KBM-7 (cell line): ENCODE measurements around the gene NAP1L4.

Experiments used
- DNase-seq: peaks from one replicate; pipeline ENCODE4 v3.0.0-alpha.2; 2015
- in situ Hi-C: fragments of 300-500 bp; cut with MboI; formaldehyde crosslinking; loops from 2 replicates; pipeline ENCODE4 v1.14.3; 2020; ENCODE audit warnings: low sequenced_read_pairs, low pct_unique_long_range_greater_than_20kb, mixed read lengths

Gene NAP1L4

DNA sequence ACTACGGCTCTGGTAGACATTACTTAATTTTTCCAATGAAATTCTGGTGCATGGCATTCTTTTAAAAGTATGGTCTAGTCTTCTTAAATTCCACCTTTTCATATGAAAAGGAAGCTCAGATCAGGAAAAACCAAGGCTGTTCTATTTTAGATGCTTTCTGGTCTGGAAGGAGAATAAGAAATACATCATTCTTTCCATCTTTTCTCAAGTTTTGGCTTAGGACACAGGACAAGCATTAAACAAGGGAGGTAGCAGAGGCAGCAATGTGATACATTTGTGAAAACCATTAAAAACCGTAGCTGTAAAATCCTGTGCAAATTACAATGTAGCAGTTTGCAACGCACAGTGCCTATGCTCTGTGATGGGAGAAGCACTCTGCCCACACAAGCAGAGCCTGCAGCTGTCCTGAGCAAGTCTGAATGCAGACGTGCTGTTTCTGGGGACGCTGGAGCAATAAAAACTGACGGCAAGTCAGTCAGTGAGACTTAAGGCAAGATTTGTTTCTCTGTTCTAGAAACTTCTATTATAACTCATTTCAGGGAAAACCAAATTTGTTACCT is 23.7 kb downstream of the NAP1L4 start:
- in situ Hi-C loops = no loop called here
- DNase-seq = no peak

DNA sequence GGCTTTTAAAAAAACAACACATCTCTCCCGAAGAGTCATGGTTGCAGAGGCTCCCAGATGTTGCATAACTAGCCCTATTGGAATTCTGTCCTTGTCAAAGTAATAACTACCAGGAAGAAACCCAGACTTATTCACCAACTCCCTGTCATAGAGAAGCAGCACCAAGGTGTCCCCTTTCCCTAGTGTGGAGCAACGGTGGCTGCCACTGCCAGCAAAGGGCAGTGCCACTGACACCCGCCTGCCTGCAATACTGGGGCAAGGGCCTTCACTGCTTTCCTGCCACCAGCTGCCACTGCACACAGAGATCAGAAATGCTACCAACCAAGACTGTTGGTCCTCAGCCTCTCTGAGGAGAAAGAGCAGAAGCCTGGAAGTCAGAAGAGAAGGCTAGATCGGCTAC is 27.3 kb downstream of the NAP1L4 start:
- in situ Hi-C loops = no loop called here

GRCh38 chr11:2963761-2964160 is 28.4 kb downstream of the NAP1L4 start:
- in situ Hi-C loops = no loop called here
- DNase-seq = no peak

More for the DNA sequence above, 27.3 kb downstream of the NAP1L4 start:
- DNase-seq = no peak

DNA sequence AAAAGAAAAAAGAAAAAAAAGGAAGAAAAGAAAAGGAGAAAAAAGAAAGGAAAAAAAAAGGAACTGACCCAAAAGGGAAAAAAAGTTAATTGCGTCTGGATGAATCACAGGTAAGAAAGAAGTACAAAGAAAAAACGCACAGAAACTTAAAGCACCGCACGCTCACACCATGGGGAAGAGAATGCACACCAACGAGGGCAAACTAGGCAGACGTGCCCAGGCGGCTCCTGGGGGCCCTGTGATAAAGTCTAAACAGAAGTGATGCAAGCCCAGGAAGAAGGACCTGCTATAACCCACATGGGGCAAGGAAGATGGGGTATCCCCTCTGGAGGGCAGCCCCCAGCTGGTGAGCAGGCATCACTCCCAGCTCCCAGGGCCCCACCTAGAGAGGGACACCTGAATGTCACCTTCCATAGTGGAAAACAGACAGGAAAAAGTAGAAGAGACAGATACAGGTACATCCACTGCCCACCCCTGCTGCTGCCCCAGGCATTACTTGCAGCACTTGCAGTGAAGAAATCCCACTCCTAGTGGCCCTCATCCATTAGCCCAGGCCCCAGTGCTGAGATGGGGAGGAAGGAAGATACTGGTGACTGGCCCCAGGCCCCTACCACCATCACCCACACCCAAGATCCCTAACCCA is 28.9 kb downstream of the NAP1L4 start:
- DNase-seq = no peak
- in situ Hi-C loops = no loop called here

- in situ Hi-C loops = no loop called here
- DNase-seq = no peak
Observed at GRCh38 chr11:2961080-2961479, 31.0 kb downstream of the NAP1L4 start.

DNA sequence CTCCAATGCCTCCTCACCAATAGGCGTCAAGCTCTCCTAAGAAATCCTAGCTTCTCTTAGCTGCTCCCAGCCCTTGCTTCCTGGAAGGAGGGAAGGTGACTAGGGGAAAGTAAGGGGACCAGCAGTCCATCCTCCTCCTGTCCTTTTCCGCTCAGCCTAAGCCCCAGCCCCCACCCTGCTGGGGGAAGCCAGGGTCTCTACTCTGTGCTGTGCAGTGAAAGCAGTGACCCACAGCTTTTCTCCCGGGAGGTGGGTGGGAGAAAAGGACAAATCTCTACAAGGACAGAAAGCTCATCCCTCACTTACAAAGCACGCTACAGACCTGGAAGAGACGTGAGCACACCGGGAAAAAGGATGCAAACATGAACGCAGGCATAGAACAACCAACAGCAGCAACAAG is 32.0 kb downstream of the NAP1L4 start:
- in situ Hi-C loops = no loop called here
- no peak for DNase-seq

DNA sequence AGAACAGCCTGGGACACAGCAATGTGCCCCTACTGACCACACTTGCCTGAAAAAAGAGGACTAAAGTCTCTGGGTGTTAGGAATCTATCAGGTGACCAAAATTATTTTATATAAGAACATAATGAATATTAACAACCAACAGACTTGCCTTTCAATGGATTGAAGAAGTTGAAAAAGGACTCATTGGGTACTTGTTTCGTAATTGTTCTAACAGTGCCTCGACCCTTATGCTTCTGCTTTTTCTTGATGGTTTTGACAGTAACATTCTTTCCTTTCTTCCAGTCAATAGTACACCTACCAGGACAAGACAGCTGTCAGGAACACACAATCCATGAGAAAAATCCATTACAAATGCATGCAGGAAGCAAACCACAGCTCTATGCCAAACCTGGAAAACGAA is 33.9 kb downstream of the NAP1L4 start:
- in situ Hi-C loops = no loop called here
- no peak for DNase-seq

DNA sequence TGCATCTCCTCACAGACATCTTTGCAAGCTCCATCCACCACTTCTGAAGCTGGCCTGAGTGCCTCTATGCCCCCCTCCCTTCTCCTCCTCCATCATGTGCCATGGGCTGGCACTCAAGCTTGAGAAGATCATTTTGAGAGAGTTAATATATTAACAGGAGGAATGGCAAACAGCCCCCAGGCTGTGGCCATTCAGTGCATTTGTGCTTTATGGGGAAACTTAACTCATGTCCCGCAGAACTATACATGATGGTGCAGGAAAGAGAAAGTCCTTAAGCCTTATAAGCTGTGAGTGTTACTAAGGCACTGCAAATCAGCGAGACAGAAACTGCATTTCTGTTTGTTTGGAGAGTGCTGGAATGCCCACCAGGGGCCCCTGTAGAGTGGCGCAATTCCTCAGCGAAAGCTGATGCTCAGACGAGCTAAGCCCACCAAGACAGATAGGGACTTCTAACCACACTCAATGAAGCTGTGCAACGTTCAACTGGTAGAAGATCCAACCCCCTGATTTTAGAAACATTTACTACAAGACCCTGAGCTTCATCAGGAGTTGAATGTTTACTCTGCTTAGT is 36.1 kb downstream of the NAP1L4 start:
- DNase-seq = no peak
- in situ Hi-C loops = no loop called here

GRCh38 chr11:2954263-2954662 is 37.9 kb downstream of the NAP1L4 start:
- in situ Hi-C loops = no loop called here
- DNase-seq = no peak

DNA sequence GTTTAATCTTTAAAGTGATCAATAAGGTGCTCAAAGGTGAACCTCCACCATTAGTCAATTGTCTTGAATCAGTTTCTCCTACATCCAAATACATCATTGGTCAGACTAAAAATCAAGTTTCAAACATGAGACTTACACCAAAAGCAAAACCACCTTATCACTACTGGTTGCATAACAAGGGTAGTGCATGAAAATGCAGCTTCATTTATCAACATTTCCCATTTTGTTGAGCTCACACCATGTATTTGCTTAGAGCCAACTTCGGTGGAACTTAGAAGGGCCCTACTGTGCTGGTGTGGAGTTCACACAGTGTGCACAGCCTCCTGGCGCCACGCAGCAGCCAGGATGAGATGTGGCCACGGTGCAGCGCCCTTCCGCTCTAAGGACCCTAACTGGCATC is 39.8 kb downstream of the NAP1L4 start:
- in situ Hi-C loops = no loop called here
- no peak for DNase-seq

- in situ Hi-C loops = no loop called here
- DNase-seq = no peak
Observed at GRCh38 chr11:2951231-2952110, 40.7 kb downstream of the NAP1L4 start.

GRCh38 chr11:2950825-2951224 is 41.3 kb downstream of the NAP1L4 start:
- in situ Hi-C loops = no loop called here
- no peak for DNase-seq

GRCh38 chr11:2949920-2950319 is 42.2 kb downstream of the NAP1L4 start:
- in situ Hi-C loops = no loop called here
- DNase-seq = no peak

GRCh38 chr11:2947744-2948143 is 44.4 kb downstream of the NAP1L4 start:
- no peak for DNase-seq
- in situ Hi-C loops = no loop called here

DNA sequence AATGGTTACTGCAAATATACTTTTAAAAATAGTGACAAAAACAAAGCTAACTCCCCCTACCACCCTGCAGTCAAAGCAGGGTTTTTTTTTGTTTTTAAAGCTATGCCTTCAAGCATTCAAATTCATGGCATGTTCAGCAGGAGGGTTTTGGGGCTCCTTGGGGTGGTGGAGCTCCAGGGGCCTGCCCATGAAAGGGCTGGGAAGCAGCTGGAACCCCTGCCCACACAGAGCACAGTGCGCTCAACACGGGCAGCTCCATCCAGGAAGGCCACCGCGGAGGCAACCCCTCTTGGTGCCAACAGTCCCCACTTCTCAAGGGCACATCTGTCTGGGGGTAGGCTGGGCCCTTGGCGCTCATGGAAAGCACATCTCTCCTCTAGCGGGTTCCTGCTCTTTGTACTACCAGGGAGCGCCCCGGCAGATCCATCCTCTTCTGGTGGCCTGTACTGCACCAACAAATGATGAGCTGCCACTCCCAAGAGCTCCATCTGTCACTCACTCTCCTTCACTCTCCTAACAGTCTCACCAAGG is 46.3 kb downstream of the NAP1L4 start:
- DNase-seq = no peak
- in situ Hi-C loops = no loop called here

GRCh38 chr11:2945031-2945756 is 46.9 kb downstream of the NAP1L4 start:
- no peak for DNase-seq
- in situ Hi-C loops = no loop called here

GRCh38 chr11:2944530-2944929 is 47.6 kb downstream of the NAP1L4 start:
- DNase-seq = no peak
- in situ Hi-C loops = no loop called here

- in situ Hi-C loops = no loop called here
- DNase-seq = no peak
Observed at GRCh38 chr11:2943711-2944118, 48.4 kb downstream of the NAP1L4 start.
